HG02938 (cell line): ENCODE data around the gene GPR139.

ENCODE experiments used
- ATAC-seq: cut with Tn5 transposase; IDR thresholded peaks from one replicate; pipeline ENCODE4 v1.9.1; 2021; ENCODE audit warnings: mild to moderate bottlenecking, moderate library complexity; ENCODE audit not compliant: unreplicated experiment

The GPR139 gene

GRCh38 chr16:20073203-20074098, at the start of gene GPR139:
GPR139 (minus strand) TSS chr16:20073890; CDS start chr16:20073616, 274 bp downstream.
- no peak for ATAC-seq

- no peak for ATAC-seq
Measured at GRCh38 chr16:20122011-20122410, 48.3 kb upstream of the GPR139 start.

GRCh38 chr16:20114356-20114755, 40.7 kb upstream of the GPR139 start:
- no peak for ATAC-seq

GRCh38 chr16:20111143-20111542, 37.5 kb upstream of the GPR139 start:
- ATAC-seq, result no peak

- no peak for ATAC-seq
Measured at GRCh38 chr16:20107083-20107482, 33.4 kb upstream of the GPR139 start.

- no peak for ATAC-seq
Measured at GRCh38 chr16:20104563-20105183, 31.0 kb upstream of the GPR139 start.

GRCh38 chr16:20102521-20102920, 28.8 kb upstream of the GPR139 start:
- no peak for ATAC-seq

- no peak for ATAC-seq
Measured at GRCh38 chr16:20102021-20102420, 28.3 kb upstream of the GPR139 start.

- ATAC-seq, result no peak
Measured at GRCh38 chr16:20099375-20099774, 25.7 kb upstream of the GPR139 start.

- ATAC-seq, result no peak
Measured at GRCh38 chr16:20094157-20094556, 20.5 kb upstream of the GPR139 start.

- ATAC-seq, result no peak
Measured at GRCh38 chr16:20089246-20089965, 15.7 kb upstream of the GPR139 start.

- ATAC-seq, result no peak
Measured at GRCh38 chr16:20084624-20085226, 11.0 kb upstream of the GPR139 start.

GRCh38 chr16:20079106-20079505, 5.4 kb upstream of the GPR139 start:
- ATAC-seq, result no peak

- ATAC-seq, result no peak
Measured at GRCh38 chr16:20075243-20075642, 1.6 kb upstream of the GPR139 start.

- ATAC-seq, result no peak
Measured at GRCh38 chr16:20074099-20074991, 655 bp upstream of the GPR139 start.

GRCh38 chr16:20072874-20073202, 852 bp downstream of the GPR139 start:
- ATAC-seq, result no peak

- ATAC-seq, result no peak
Measured at GRCh38 chr16:20072146-20072873, 1.4 kb downstream of the GPR139 start.

- no peak for ATAC-seq
Measured at GRCh38 chr16:20064931-20065330, 8.8 kb downstream of the GPR139 start.

- no peak for ATAC-seq
Measured at GRCh38 chr16:20064520-20064919, 9.2 kb downstream of the GPR139 start.

GRCh38 chr16:20061132-20061531, 12.6 kb downstream of the GPR139 start:
- ATAC-seq, result no peak
